IgD-negative memory B cell (primary cell): ENCODE measurements around the gene KRTAP10-4. TPM values are rescaled to one million over a fixed set of nuclear protein-coding genes. Genes with fewer than 3 reads are reported as not detected.
"Not testable (repeated sequence)": the region's sequence is repeated elsewhere in the genome, so short reads cannot be mapped to it uniquely, and the experiment has no call there.

Source experiments
- H3K27ac Mint-ChIP-seq, 3 donors: one replicate each; pipeline ENCODE4 v1.8.0; 2020 to 2022; ENCODE audit warnings: mild to moderate bottlenecking in 3 of 3, mixed read lengths in 3 of 3, moderate library complexity in 1 of 3
- H3K27me3 Mint-ChIP-seq: one replicate; pipeline ENCODE4 v1.8.0; 2021; ENCODE audit warnings: mixed read lengths
- H3K36me3 Mint-ChIP-seq: one replicate; pipeline ENCODE4 v1.8.0; 2020; ENCODE audit warnings: mild to moderate bottlenecking, mixed read lengths
- H3K4me1 Mint-ChIP-seq, 3 donors: one replicate each; pipeline ENCODE4 v1.8.0; 2020 to 2022; ENCODE audit warnings: mixed read lengths in 3 of 3, mild to moderate bottlenecking in 1 of 3
- H3K4me3 Mint-ChIP-seq, 4 donors: one replicate each; pipeline ENCODE4 v1.8.0; 2020 to 2022; ENCODE audit warnings: mild to moderate bottlenecking in 4 of 4, mixed read lengths in 4 of 4, moderate library complexity in 3 of 4
- H3K9me3 Mint-ChIP-seq, 3 donors: one replicate each; pipeline ENCODE4 v1.8.0; 2020 to 2021; ENCODE audit warnings: mixed read lengths in 3 of 3, mild to moderate bottlenecking in 1 of 3
- polyA plus RNA-seq: library from polyadenylated mRNA; unstranded; fragments of 300-500 nt; fragmentation: Illumina TruSeq; gene quantifications from one replicate; pipeline ENCODE4 v1.2.3, GENCODE V29; 2021

The KRTAP10-4 gene
- not detected for polyA plus RNA-seq

DNA sequence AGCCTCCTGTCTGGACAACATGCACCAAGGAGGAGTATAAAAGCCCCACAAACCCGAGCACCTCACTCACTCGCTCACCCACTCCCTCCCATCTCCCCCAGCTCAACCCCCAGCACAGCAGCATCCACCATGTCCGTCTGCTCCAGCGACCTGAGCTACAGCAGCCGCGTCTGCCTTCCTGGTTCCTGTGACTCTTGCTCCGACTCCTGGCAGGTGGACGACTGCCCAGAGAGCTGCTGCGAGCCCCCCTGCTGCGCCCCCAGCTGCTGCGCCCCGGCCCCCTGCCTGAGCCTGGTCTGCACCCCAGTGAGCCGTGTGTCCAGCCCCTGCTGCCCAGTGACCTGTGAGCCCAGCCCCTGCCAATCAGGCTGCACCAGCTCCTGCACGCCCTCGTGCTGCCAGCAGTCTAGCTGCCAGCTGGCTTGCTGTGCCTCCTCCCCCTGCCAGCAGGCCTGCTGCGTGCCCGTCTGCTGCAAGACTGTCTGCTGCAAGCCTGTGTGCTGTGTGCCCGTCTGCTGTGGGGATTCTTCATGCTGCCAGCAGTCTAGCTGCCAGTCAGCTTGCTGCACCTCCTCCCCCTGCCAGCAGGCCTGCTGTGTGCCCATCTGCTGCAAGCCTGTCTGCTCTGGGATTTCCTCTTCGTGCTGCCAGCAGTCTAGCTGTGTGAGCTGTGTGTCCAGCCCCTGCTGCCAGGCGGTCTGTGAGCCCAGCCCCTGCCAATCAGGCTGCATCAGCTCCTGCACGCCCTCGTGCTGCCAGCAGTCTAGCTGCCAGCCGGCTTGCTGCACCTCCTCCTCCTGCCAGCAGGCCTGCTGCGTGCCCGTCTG is at the start of gene KRTAP10-4:
Gene KRTAP10-4 (plus strand): TSS at position 100 of the 827 bp plus-strand sequence. CDS start 30 bp downstream, at position 130.
- H3K36me3 Mint-ChIP-seq, H3K4me3 Mint-ChIP-seq, H3K4me1 Mint-ChIP-seq, H3K27ac Mint-ChIP-seq: not testable (repeated sequence)
- Mint-ChIP-seq H3K27me3 (peaks cover 13% of the 10 kb centered on the region), H3K9me3 (peaks cover 4 to 23% (median 11%) of the 10 kb centered on the region in 3 donors)

GRCh38 chr21:44524414-44525371 is 48.8 kb upstream of the KRTAP10-4 start:
- H3K4me1 Mint-ChIP-seq, result peaks cover 0 to 1% (median 0%) of the 10 kb centered on the region in 3 donors

DNA sequence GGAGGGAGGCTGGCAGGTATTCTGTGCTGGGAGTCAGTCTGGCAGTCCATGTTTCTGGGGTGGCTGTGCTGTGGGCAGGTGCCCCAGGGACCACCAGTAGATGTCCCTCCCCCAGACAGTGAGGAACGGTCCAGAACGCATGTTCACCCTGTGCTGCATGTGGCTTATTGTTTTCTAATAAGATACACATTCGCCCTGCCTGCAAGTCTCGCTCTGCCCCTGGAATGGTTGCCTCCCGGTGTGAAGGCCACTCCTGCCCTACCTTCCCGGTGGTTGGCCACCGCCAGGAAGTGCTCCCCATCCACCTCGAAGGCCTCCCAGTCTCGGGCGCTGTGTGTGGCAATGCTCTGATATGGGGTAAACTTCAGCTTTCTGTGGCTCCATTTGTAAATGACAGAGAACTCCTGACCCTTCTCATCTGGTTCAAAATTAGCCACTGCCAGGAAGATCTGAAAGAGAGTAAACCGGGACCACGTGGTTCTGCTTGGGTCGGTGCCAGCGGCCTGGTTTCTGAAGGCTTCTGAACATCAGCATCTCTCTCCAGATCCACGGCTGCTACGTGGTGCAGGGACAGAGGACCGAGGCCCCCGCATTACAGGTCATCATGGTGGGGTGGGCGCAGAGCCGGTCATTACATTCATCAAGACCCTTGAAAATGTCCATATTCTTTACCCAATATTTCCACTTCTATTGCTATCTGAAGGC is 48.0 kb upstream of the KRTAP10-4 start:
- Mint-ChIP-seq H3K27me3 (no peaks in the 10 kb centered on the region), H3K4me1 (peaks cover 0 to 3% (median 0%) of the 10 kb centered on the region in 3 donors), H3K9me3 (no peaks in the 10 kb centered on the region), H3K27ac (no peak overlapping the region), H3K4me3 (no peak overlapping the region), H3K36me3 (peaks cover 3% of the 10 kb centered on the region)

More at GRCh38 chr21:44524414-44525371, 48.8 kb upstream of the KRTAP10-4 start:
- H3K27ac Mint-ChIP-seq, result no peak overlapping the region
- no peaks in the 10 kb centered on the region for H3K36me3 Mint-ChIP-seq
- H3K27me3 Mint-ChIP-seq, result no peaks in the 10 kb centered on the region
- H3K4me3 Mint-ChIP-seq, result no peak overlapping the region
- H3K9me3 Mint-ChIP-seq, result no peaks in the 10 kb centered on the region

DNA sequence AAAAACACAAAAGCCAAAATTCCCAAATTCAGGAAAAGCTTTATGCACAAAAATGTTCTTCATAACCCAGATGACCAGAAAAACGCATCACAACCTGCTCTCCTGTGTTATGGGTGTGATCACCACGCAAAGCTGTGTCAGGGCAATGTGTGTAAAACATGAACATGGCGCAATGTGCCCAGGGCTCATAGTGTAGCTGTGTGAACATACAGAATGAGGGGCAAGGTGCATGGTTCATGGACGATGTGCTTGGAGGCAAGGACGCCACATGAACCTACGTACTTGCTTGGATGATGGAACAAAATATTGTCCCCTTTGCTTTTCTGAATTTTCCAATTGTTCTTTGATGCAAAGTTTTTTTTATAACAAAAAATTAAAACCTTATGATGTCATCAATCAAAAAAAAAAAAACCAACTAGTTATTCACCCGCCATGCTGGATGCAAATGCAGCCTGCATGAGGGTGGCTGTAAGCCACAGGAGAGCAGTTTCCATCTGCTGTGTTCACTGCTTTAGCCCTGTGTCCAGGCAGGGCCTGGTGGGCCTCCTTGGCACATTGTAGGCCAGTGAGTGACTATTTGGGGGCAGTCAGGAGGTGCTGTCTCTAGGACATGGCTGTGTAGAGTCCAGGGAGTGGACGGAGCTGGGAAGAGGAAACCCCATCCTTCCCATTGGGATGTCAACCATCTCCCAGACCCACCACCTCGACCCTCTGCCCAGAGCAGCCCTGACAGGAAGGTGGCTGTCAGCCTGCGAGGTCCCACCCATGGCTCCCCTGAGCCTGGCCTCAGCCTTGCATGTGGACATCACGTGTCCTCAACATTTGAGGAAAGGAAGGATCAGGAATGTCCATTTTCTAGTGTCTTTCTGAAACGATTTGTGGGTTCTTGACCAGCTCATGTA is 47.2 kb upstream of the KRTAP10-4 start:
- Mint-ChIP-seq H3K36me3 (peaks cover 3% of the 10 kb centered on the region), H3K4me3 (no peak overlapping the region), H3K27me3 (peaks cover 2% of the 10 kb centered on the region), H3K27ac (no peak overlapping the region), H3K9me3 (no peaks in the 10 kb centered on the region), H3K4me1 (peaks cover 0 to 3% (median 0%) of the 10 kb centered on the region in 3 donors)

DNA sequence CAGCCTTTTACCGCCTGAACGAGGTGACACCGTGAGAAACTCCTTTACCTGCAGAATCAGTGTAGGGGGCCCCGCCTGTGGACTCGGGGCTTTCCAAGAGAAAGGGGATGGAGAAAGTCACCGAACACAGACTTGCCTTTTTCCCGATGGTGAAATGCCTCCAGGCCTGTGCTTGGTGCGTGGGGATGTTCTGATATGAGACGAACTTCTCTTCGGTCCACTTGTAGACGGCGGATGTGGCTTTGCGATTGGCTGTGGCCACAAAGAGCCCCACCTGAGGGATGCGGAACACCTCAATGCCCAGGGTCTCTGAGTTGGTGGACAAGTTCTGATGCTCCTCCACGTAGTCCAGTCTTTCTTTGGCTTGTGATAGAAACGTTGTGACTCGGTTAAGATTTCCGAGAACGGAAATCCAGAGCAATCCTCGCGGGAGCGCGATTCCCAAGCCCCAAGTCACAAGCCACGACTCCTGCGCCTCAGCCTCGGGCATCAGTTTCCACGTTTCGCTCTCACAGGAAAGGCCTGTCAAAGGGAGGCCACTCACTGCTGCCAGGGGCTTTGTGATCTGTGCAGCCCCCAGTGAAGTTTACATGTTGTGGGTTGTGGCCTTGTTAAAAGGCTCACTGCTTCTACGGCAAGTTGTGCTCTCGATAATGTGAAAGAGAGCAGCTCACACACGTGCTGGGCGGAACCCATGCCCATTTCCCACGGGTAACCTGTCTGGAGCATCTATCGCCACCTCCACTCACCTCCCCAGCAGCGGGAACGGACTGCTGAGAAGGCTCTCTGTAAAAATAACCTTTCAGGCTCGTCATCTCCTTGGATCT is 46.2 kb upstream of the KRTAP10-4 start:
- no peak overlapping the region for H3K4me3 Mint-ChIP-seq
- H3K9me3 Mint-ChIP-seq, result no peaks in the 10 kb centered on the region
- H3K36me3 Mint-ChIP-seq, result peaks cover 3% of the 10 kb centered on the region
- peaks cover 6% of the 10 kb centered on the region for H3K27me3 Mint-ChIP-seq
- peaks cover 0 to 3% (median 0%) of the 10 kb centered on the region in 3 donors for H3K4me1 Mint-ChIP-seq
- no peak overlapping the region for H3K27ac Mint-ChIP-seq

GRCh38 chr21:44527983-44528633 is 45.4 kb upstream of the KRTAP10-4 start:
- H3K4me1 Mint-ChIP-seq, result peaks cover 0 to 3% (median 0%) of the 10 kb centered on the region in 3 donors
- no peak overlapping the region for H3K4me3 Mint-ChIP-seq
- H3K27ac Mint-ChIP-seq, result peak overlapping the region in 1 of 3 donors; percentile 18
- peaks cover 3% of the 10 kb centered on the region for H3K36me3 Mint-ChIP-seq
- H3K9me3 Mint-ChIP-seq, result no peaks in the 10 kb centered on the region
- H3K27me3 Mint-ChIP-seq, result peaks cover 6% of the 10 kb centered on the region

DNA sequence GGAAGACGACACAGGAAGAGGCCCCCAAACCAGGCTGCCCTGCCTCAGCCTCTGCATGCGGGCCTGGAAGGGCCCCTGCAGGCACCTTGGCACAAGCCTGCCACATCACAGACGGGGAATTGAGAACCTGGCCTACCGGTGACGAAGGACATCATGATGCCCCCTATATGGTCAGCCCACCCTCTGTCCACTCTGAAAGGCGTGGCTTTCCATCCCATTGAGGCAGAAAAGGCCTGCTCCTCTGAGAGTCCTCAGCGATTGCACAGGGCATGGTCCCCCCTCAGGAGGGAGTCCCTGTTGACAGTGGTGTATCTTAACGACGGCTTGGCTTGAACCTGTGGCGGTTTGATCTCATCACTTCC is 44.9 kb upstream of the KRTAP10-4 start:
- no peak overlapping the region for H3K27ac Mint-ChIP-seq
- peaks cover 0 to 3% (median 0%) of the 10 kb centered on the region in 3 donors for H3K4me1 Mint-ChIP-seq
- H3K27me3 Mint-ChIP-seq, result peaks cover 6% of the 10 kb centered on the region
- H3K9me3 Mint-ChIP-seq, result no peaks in the 10 kb centered on the region
- peaks cover 3% of the 10 kb centered on the region for H3K36me3 Mint-ChIP-seq
- H3K4me3 Mint-ChIP-seq, result no peak overlapping the region

DNA sequence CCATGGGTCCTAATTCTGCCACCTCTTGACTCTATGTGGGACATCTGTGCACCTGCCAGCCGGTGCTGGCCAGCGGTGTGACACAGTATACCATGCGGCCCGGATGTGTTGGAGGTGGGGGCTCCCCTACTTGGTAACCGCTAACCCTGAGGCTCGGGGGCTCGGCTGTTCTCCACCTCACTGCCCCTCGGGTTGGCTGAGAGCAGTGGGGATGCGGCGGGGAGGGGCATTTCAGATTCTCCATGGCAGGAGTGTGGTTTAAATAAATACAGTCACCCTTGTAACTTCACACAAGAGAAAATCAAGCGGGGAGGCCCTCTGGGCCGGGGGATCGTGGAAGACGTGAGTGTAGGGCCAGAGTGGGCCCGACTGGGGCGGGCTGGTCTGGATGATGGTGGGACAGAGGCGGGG is 44.5 kb upstream of the KRTAP10-4 start:
- Mint-ChIP-seq H3K36me3 (peaks cover 3% of the 10 kb centered on the region), H3K4me3 (no peak overlapping the region), H3K27ac (peak overlapping the region in 1 of 3 donors; percentile 42), H3K9me3 (no peaks in the 10 kb centered on the region), H3K4me1 (peaks cover 0 to 3% (median 0%) of the 10 kb centered on the region in 3 donors), H3K27me3 (peaks cover 6% of the 10 kb centered on the region)

DNA sequence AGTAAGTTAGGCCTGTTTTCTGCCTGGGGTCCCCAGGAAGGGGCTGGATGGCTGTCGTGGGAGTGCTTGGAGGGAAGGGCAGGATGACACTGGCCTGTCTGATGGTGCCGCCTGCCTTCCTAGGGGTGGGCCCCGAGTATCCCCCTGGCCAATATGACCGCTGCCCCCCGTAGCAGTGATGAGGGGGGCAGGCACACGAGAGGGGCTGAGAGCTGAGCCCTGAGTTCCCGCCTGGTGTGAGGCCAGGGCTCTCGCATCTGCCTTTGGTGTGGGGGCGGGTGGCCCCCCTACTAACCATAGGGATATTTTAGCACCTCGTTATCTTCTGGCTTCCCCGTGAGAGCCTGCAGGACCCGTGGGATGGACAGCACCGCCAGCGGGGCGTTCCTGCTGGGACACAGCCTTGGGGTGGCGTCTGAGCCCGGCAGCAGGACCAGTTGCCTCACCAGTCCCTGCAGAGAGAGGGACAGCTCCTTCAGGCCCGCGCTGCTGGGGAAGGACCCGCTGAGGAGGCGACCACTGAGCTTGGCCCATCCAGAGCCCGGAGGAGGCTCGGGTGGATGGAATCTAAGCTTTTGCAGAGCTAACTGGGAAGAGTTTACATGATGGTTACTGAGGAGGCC is 43.9 kb upstream of the KRTAP10-4 start:
- H3K27ac Mint-ChIP-seq, result peak overlapping the region in 1 of 3 donors; percentile 42
- H3K4me1 Mint-ChIP-seq, result peaks cover 0 to 3% (median 0%) of the 10 kb centered on the region in 3 donors
- peaks cover 6% of the 10 kb centered on the region for H3K27me3 Mint-ChIP-seq
- peaks cover 0 to under 1% (median under 1%) of the 10 kb centered on the region in 3 donors for H3K9me3 Mint-ChIP-seq
- peaks cover 3% of the 10 kb centered on the region for H3K36me3 Mint-ChIP-seq
- no peak overlapping the region for H3K4me3 Mint-ChIP-seq

- H3K4me3 Mint-ChIP-seq, result no peak overlapping the region
- H3K9me3 Mint-ChIP-seq, result peaks cover 0 to 3% (median 2%) of the 10 kb centered on the region in 3 donors
- H3K36me3 Mint-ChIP-seq, result peaks cover 3% of the 10 kb centered on the region
- peaks cover 0 to 3% (median 0%) of the 10 kb centered on the region in 3 donors for H3K4me1 Mint-ChIP-seq
- peaks cover 6% of the 10 kb centered on the region for H3K27me3 Mint-ChIP-seq
- H3K27ac Mint-ChIP-seq, result peak overlapping the region in 1 of 3 donors; percentile 4
These were observed 43.2 kb upstream of the KRTAP10-4 start for GRCh38 chr21:44530221-44530902.

- H3K27ac Mint-ChIP-seq, result no peak overlapping the region
- H3K36me3 Mint-ChIP-seq, result peaks cover 3% of the 10 kb centered on the region
- H3K4me1 Mint-ChIP-seq, result peaks cover 0 to 3% (median 0%) of the 10 kb centered on the region in 3 donors
- H3K4me3 Mint-ChIP-seq, result peak overlapping the region in 1 of 4 donors; percentile 37
- peaks cover 0 to 3% (median 2%) of the 10 kb centered on the region in 3 donors for H3K9me3 Mint-ChIP-seq
- H3K27me3 Mint-ChIP-seq, result peaks cover 9% of the 10 kb centered on the region
These were observed 42.5 kb upstream of the KRTAP10-4 start for GRCh38 chr21:44530903-44531605.
